NCI-H1436 treated with DMSO at 0.1 percent for 48 hours (cell line): Measurements from ENCODE around the gene ADM2.
"Not testable (repeated sequence)": the region's sequence is repeated elsewhere in the genome, so short reads cannot be mapped to it uniquely, and the experiment has no call there.

Source experiments
- DNase-seq: peaks from one replicate; lab custom pipeline; 2025; lab: John Stamatoyannopoulos, UW

ADM2 gene

DNA sequence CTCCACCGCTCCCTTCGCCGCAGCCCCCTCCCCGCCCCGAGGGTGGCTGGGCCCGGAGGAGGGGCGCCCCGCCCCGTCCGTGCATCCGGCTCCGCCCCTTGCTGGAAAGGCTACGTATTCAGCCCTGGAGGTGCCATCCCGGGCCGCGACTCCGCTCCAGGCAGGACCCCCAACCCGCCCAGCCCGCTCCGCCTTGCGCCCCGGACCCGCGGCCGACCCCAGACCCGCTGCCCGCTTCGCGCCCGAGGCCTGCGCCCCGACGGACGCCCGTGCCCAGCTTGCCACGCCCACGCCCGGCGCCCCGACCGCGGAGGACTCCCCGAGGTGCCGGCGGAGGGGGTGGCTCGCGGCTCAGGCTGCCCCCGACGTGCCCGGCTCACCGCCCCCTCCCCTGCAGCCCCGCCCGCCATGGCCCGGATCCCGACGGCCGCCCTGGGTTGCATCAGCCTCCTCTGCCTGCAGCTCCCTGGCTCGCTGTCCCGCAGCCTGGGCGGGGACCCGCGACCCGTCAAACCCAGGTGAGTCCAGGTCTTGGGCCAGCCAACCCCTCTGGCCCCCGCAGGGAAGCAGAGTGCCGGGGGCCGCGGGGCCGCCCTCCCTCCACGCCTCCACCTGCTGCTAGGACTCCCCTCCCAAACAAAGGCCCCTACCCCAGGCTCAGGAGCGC, at the start of gene ADM2:
Gene ADM2, plus strand, starts transcription at position 104 of the 667 bp plus-strand sequence. Its CDS starts 305 bp downstream, at position 409.
- no peak for DNase-seq

DNA sequence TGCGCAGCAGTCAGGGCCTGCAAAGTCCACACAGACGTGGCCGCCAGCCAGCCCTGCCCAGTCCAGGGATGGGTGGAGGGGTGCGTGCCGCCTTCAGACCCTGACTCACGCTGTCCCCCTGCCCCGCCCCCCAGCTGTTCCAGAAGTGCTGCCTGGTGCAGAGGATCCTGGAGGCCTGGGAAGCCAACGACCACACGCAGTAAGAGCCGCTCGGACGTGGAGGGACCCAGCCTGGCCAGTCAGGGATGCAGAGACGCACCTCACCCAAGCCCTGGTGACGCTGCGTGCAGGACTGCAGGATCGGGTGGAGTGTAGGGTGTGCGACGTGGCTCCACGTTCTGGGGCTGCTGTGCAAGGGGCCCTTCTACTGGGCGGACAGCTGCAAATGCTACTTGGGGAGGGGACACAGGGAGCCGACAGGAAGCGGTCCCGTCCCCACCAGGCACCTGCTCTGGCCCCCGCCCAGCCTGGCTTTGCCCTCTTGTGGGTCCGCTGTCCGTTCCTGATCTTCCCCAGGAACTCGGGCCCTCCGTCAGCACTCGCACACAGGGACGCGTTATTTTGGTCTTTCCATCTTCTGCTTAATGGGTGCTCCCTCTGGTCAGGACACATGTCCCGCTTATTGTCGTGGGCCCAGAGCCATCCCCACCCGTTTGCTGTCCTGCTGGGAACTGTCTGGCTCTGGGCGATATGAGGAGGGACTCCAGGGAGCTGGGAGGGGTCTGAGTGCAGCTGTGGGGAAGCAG, 49.0 kb upstream of the ADM2 start:
- DNase-seq, result no peak

- DNase-seq, result not testable (repeated sequence)
These were observed 48.3 kb upstream of the ADM2 start for GRCh38 chr22:50432877-50433510.

- no peak for DNase-seq
These were observed 46.5 kb upstream of the ADM2 start for GRCh38 chr22:50434849-50435248.

- DNase-seq, result no peak
These were observed 45.9 kb upstream of the ADM2 start for GRCh38 chr22:50435291-50436014.

DNA sequence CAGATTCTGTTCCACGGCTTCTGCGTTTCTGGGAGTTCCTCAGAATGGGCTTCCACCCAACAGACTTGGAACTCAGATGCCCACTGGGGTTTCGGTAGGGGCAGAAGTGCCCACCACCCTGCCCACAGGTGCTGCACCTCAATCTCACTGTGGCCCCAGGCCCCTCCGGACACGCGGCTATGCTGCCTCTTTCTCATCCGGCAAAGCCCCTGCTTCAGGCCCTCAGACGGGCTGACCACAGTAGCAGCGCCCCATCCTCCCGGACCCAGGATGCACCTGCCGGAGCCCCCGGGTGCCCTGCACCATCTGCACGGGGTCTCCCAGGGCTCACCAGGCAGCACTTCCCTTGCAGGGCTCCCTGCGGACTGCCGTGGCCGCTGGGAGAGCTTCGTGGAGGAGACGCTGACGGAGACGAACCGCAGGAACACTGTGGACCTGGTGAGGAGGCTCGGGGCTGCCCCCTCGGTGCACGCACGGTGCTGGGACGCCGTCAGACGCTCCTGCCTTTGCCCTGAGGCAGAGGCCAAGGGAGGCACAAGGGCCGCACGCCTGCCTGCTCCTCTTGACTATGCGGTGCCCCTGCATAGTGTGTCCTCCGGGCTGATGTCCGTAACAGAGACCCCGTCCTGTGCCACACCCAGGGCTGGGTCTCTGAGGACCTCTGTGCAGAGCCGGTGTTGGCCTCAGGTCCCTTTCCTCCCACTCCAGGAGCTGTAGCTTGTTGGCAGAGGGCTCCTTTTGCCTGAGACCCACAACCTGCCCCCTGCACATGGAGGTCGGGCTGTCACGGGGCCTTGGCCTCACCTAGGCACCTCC, 45.1 kb upstream of the ADM2 start:
- DNase-seq, result no peak

GRCh38 chr22:50436841-50437341, 44.5 kb upstream of the ADM2 start:
- DNase-seq, result no peak

GRCh38 chr22:50437511-50438304, 43.6 kb upstream of the ADM2 start:
- DNase-seq, result no peak

DNA sequence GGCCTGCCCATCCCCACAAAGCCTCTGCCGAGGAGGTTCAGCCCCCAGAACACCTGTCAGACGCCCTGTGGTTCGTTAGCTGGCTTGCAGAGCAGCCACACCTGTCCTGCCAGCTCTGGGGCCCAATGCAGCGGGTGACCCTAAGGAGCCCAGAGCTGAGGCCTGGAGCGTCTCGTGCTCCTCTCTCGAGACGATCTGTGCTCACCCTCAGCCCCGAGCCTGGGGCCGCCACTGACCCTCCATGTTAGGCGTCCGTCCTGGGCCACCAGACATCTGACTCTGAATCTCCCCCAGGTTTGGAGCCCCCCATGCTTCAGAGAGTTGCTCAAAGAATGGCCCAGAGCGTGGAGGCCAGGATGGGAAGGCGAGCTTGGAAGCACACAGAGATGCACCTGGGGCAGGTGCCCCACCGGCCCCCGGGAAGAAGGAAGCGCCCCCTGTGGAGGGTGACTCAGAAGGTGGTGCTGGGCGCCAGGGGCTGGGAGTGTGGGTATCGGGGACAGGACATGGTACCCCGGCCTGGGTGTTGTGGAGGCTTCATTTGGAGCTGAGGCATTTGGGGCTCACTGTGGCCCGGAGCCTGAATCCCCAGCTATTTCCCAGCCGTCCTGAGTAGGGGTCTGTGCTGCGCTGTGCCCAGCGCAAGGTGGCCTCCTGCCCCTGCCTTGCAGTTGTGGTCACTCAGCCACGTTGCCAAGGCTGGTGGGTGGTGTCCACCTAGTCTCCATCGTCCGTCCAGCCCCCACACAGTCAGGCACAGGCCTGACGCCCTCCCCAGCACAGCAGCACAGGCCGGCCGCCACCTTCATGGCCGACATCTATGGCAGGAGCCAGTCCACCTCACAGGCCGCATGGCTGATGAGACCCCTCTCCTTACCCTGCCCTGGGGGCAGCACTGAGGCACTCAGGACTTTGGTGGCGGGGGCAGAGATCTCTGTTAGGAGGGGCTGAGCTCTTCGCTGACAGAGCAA, 42.8 kb upstream of the ADM2 start:
- DNase-seq, result no peak

GRCh38 chr22:50439314-50439870, 42.0 kb upstream of the ADM2 start:
- DNase-seq, result no peak

DNA sequence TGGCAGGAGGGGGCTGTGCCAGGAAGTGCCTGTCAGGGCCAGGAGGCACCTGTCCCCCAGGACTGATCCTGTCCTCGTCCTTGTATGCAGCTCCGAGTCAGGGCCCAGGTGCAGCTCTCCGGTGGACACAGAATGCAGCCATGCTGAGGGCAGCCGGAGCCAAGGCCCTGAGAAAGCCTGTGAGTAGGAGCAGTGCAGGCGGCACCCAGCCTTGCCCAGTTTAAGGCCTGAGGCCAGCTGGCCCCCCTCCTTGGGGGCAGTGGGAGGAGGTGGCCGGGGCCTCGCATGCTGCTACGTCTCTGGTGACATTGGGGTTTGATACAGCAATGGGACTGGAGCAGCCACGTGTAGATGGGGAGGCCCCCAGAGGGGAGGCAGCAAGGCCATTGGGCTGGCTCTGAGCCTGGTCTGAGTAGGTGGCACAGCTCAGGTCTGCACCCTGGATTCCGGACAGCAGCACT, 41.4 kb upstream of the ADM2 start:
- DNase-seq, result no peak

GRCh38 chr22:50440544-50441249, 40.6 kb upstream of the ADM2 start:
- no peak for DNase-seq

DNA sequence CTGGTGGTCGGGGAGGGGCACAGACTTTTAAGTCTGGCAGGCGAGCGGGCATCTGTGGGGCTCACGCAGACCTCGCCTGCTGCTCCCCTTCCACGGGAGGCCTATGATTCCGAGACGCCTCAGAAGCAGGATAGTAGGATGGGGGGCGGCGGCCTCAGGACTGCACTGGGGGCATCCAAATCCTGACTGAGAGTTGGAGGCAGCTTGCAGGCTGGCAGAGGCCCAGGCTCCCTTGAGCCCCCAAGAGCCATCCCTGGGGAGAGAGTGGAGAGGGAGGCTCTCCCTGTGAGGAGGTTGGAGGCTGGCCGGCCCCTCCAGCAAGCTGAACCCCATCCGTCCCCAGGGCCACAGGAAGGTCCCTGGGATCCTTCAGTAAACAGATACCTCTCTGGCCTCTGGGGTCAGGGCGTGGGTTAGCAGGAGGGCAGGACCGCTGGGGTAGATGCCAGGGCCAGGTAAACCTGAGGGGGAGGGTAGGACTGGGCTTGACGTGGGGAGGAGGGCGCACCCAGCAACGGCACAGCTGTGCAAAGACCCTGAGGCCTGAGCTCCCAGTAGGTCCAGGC, 39.8 kb upstream of the ADM2 start:
- no peak for DNase-seq

GRCh38 chr22:50443197-50443596, 38.1 kb upstream of the ADM2 start:
- DNase-seq, result no peak

DNA sequence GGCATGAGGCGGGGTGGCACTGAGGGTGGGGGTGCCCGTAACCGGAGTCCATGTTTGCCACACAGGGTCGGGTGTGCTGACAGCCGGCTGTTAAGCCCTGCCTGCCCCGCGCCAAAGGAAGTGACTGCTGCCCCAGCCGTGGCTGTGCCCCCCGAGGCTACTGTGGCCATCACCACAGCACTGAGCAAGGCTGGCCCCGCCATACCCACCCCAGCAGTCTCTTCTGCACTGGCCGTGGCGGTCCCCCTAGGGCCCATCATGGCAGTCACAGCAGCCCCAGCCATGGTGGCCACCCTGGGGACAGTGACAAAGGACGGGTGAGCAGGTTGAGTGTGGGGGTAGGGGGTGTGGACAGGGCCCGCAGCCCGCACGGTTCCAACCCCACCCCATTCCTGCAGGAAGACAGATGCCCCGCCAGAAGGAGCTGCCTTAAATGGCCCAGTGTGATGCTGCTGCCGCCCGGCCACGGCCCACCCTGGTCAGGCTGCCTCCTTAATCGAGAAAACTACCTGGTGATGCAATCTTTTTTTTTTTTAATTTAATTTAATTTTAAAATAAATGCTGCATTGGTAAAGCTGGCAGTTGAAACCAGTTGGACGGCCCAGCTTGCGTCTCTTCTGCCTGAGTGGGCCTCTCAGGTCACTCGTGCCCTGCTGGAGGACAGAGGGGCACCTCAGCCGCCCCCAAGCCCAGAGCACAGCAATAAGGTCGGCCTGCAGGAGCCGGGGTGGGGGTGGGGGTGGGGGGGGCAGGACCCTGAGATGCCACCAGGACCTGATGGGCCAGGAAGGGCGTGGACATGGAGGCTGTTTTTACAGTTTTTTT, 37.3 kb upstream of the ADM2 start:
- no peak for DNase-seq

DNA sequence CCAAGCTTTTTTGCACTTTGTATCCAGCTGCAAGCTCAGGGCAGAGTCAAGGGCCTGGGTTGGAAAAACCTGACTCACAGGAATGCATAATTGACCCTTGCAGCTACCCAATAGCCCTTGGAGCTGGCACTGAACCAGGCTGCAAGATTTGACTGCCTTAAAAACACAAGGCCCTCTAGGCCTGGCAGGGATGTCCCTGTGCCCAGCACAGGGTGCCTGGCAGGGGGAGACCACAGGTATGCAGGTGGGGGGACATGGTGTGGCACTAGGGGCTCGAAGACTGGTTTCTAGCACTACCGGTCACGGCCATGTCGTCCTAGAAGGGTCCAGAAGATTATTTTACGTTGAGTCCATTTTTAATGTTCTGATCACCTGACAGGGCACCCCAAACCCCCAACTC, 36.7 kb upstream of the ADM2 start:
- no peak for DNase-seq
